Erythroblast (primary cell): ENCODE measurements around the gene HTRA3.

ENCODE experiments used
- GATA1 ChIP-seq: IDR thresholded peaks from 2 replicates; pipeline ENCODE4 v1.6.1; 2011; ENCODE audit warnings: low read depth, mild to moderate bottlenecking, control low read depth, low read length, moderate library complexity
- POLR2A ChIP-seq: IDR thresholded peaks from 2 replicates; pipeline ENCODE4 v1.6.1; 2011; ENCODE audit warnings: mild to moderate bottlenecking, low read length

DNA sequence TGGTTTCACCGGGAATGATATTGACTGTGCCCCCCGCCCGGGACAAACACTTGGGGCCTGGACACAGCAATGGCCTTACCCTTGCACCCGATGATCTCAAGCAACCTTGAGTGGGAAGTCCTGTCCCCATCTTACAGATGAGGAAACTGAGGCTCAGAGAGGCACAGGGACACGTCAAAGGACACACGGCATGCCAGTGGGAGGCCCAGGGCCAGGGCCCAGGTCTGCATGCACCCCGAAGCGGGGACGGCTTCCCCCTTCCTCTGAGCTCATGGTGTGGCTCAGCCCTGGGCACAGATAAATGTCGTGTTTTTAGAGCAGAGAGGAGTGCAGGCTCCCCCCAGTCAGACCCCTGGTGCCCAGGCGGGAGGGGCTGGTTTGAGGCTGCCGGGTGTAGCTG lies 33.9 kb upstream of the HTRA3 start:
- TF ChIP-seq POLR2A = no peak
- no peak for TF ChIP-seq GATA1
